Nephron (organoid): ENCODE measurements around the gene PTPRM.
A peak's percentile ranks its signal among the peaks of the same experiment; 100 is the strongest.

ENCODE experiments used
- H3K27ac Mint-ChIP-seq, 3 experiments: 2 replicates each; pipeline ENCODE4 v1.8.0; 2020; ENCODE audit warnings: mixed read lengths in 3 of 3, mild to moderate bottlenecking in 2 of 3, moderate library complexity in 1 of 3
- H3K27me3 Mint-ChIP-seq: 2 replicates; pipeline ENCODE4 v1.8.0; 2021; ENCODE audit warnings: low read depth, mild to moderate bottlenecking, moderate library complexity, mixed read lengths
- H3K36me3 Mint-ChIP-seq: 2 replicates; pipeline ENCODE4 v1.8.0; 2020; ENCODE audit warnings: low read depth, mixed read lengths
- H3K4me1 Mint-ChIP-seq: 2 replicates; pipeline ENCODE4 v1.8.0; 2020; ENCODE audit warnings: mixed read lengths
- H3K4me3 Mint-ChIP-seq, 3 experiments: 2 replicates each; pipeline ENCODE4 v1.8.0; 2020; ENCODE audit warnings: mild to moderate bottlenecking in 3 of 3, mixed read lengths in 3 of 3, moderate library complexity in 2 of 3
- H3K9me3 Mint-ChIP-seq: 2 replicates; pipeline ENCODE4 v1.8.0; 2020; ENCODE audit warnings: mixed read lengths
- CTCF ChIP-seq, 3 experiments: fragments of 200-600 bp; sonication (generic); IDR thresholded peaks; one replicate each; pipeline ENCODE4 v1.5.0; 2021; ENCODE audit warnings: antibody characterized with exemption in 3 of 3; ENCODE audit not compliant: unreplicated experiment in 3 of 3

The PTPRM gene

GRCh38 chr18:7815787-7816186 lies 248.7 kb downstream of the PTPRM start:
- peaks cover 20% of the 10 kb centered on the region for H3K4me1 Mint-ChIP-seq
- peaks cover 29% of the 10 kb centered on the region for H3K36me3 Mint-ChIP-seq
- TF ChIP-seq CTCF (IDR thresholded peaks at IDR 0.05; ENCODE audit: unreplicated experiment in 3 of 3) = no peak
- no peak overlapping the region for H3K4me3 Mint-ChIP-seq
- no peak overlapping the region for H3K27ac Mint-ChIP-seq
- peaks cover 31% of the 10 kb centered on the region for H3K9me3 Mint-ChIP-seq
- H3K27me3 Mint-ChIP-seq = peaks cover 3% of the 10 kb centered on the region

DNA sequence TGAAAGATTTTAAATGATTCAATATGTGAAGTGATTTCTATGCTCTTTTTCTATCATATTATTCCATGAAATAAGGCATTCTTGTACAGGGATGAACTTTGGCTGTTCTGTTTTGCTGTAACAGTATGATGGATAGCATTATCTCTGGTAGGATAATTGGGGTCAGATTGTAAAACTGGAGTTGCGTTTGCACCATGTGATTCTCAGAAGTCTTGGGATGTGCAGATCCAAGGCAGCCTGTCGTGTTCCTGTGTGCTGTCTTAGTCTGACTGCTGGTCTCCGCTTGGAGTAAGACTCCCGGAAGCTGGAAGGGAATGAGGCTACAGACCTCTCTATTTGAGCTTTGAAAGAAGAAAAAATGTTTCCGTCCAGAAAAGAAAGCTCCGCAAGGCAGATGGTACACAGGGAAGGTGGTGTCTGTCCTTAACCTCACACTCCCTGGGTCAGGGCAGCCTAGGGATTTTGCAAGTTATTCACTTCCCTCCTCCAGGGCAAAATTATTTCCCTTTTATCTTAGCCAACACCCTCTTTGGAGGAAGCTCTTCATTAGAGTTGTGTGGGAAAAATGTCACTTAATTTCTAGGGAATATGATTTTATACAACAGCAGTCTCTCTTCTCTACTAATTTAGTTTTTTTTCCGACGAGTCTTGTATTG lies 250.6 kb downstream of the PTPRM start:
- no peaks in the 10 kb centered on the region for H3K27me3 Mint-ChIP-seq
- peaks cover 29% of the 10 kb centered on the region for H3K36me3 Mint-ChIP-seq
- H3K9me3 Mint-ChIP-seq = peaks cover 28% of the 10 kb centered on the region
- no peak for TF ChIP-seq CTCF (IDR thresholded peaks at IDR 0.05; ENCODE audit: unreplicated experiment in 3 of 3)
- peaks cover 12% of the 10 kb centered on the region for H3K4me1 Mint-ChIP-seq
- peak overlapping the region in 2 of 3 experiments; percentile 9 to 23 for H3K27ac Mint-ChIP-seq
- no peak overlapping the region for H3K4me3 Mint-ChIP-seq

DNA sequence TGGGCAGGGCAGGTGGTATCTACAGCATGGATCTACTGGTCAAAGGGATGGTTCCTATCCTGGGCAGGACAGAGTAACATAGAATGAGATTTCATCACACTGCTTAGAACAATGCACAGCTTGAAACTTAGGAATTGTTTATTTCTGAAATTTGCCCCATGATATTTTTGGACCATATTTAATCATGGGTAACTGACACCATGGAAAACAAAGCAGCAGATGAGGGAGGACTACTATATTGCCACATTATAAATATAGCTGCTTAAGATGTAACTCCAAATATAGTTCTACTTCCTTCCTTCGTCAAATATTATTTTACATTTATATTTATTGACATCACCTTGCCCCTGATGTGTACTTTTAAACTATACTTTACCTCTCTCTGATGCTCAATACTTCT lies 254.7 kb downstream of the PTPRM start:
- Mint-ChIP-seq H3K4me1 (peaks cover 6% of the 10 kb centered on the region), H3K9me3 (no peaks in the 10 kb centered on the region), H3K27me3 (no peaks in the 10 kb centered on the region), H3K4me3 (no peak overlapping the region), H3K36me3 (peaks cover 3% of the 10 kb centered on the region), H3K27ac (no peak overlapping the region)
- TF ChIP-seq CTCF (IDR thresholded peaks at IDR 0.05; ENCODE audit: unreplicated experiment in 3 of 3) = no peak

DNA sequence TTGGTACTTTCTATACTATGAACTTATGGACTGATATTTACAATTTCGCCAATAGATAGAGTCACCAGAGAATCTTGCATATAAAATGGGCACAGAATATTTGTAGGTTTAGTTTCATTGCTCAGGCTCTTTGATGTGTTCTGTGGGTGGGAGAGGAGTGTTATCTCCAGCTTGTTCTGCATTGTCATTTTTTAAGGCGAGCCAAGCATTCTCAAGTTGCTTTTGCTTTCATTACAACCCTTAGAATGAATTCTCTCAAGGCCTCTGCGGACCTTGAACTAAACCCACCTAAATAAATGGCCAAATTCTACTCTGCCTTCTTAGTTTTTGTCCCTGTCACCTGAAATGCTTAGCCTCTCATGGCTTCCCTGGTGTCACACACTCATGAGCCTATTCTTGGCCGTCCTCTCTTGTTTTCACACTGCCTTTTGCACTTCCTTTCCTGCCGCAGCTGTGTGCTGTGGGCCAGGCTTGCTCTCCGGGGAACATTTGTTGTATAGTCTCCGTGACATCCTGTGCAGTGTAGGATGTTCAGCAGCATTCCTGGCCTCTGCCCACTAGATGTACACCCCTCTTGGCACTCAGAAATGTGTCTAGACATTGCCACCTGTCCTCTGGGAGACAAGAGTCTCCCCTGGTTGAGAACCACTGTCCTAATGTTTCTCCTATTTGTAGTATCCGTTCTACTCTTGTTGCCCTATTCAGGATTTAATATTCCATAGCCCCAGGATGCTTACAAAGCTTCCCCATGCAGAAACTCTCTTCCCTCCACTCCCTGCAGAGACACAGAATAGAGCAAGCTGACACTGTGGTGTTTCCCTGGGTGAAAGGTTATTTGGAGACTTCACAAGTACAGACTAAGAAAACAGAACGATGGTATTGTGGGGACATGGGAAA lies 255.6 kb downstream of the PTPRM start:
- TF ChIP-seq CTCF (IDR thresholded peaks at IDR 0.05; ENCODE audit: unreplicated experiment in 3 of 3) = no peak
- Mint-ChIP-seq H3K4me3 (no peak overlapping the region), H3K27me3 (no peaks in the 10 kb centered on the region), H3K27ac (no peak overlapping the region), H3K36me3 (peaks cover 3% of the 10 kb centered on the region), H3K9me3 (no peaks in the 10 kb centered on the region), H3K4me1 (peaks cover 1% of the 10 kb centered on the region)

DNA sequence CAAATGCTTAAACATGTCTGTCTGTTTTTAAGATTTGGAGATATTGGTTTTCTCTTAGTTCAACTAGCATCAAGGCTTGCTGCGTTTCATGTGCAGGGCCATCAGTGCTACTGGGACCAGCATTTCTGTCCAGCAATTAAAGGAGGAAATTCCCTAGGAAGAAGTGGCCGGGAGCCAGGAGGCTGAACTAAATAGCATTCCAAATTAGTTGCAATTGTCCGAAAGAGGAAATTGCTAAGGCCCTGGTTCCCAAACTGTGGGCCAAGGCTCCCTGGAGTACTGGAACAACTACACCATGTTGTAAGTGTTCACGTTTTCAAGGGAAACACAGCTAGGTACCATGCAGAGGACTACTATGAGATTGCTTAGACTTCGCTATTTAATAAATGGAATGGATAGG lies 257.9 kb downstream of the PTPRM start:
- Mint-ChIP-seq H3K36me3 (no peaks in the 10 kb centered on the region), H3K4me3 (no peak overlapping the region), H3K27me3 (no peaks in the 10 kb centered on the region), H3K4me1 (no peaks in the 10 kb centered on the region), H3K27ac (no peak overlapping the region), H3K9me3 (no peaks in the 10 kb centered on the region)
- TF ChIP-seq CTCF (IDR thresholded peaks at IDR 0.05; ENCODE audit: unreplicated experiment in 3 of 3) = no peak
